GM18520 (cell line): Measurements from ENCODE around the gene DRC3.
"Not testable (repeated sequence)": the region's sequence is repeated elsewhere in the genome, so short reads cannot be mapped to it uniquely, and the experiment has no call there.

Source experiments
- ATAC-seq: cut with Tn5 transposase; IDR thresholded peaks from one replicate; pipeline ENCODE4 v1.9.1; 2021; ENCODE audit not compliant: unreplicated experiment

Gene DRC3

DNA sequence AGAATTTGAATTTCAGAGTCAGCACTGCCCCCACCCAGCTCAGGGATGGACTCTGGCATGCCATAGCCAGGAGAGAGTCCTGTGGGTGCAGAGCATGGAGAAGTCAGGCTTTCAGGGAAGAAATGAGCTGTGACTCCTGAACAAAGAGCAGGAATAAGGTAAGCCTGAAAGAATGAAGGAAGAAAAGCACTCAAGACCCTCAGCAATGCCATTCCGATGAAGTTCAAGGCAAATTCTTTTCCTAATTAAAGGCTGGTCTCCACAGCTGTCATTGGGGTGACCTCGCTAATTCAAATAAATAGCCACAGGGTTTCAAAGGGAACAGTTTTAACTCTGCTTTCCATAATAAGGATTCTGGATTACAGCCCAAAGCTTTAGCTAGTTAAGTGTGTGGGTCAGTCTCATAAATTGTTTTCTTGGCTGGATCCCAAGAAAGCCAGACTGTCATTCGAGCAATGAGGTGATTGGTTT is 32.2 kb upstream of the DRC3 start:
- ATAC-seq = no peak

DNA sequence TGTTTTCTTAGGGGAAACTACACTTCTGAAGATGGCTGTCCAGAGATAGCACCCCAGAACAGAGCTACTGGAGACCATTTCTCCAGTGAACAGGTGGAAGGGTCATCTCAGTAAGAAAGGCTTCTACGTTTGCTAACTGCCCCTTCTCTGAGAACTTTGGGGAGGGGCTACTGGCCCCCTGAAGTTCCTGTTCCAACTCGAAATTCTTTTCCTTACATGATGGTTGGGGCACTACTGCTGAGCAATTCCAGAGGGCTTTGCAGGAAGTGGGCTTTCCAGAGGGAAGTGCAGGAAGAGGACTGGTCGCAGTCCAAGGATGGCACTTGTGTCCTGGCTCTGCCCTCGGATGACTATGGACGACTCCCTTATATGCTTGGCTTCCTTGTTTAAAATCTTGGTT is 31.6 kb upstream of the DRC3 start:
- no peak for ATAC-seq

DNA sequence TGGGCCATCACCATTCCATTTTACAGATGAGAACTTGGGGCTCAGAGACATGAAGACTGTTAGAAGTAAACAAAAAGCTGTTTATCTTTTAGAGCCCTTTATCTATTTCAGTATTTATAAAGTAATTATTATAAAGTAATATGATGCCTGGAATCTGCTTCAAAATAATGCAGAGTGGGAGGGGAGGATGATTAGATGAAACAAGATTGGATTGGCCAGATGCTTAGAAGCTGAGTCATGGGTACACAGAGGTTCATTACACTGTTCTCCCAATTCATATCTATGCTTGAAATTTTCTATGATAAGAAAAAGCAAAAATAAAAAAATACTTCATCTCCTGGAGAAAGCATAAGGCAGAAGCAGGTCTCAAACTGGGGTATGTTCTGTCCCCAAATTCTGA is 29.8 kb upstream of the DRC3 start:
- no peak for ATAC-seq

DNA sequence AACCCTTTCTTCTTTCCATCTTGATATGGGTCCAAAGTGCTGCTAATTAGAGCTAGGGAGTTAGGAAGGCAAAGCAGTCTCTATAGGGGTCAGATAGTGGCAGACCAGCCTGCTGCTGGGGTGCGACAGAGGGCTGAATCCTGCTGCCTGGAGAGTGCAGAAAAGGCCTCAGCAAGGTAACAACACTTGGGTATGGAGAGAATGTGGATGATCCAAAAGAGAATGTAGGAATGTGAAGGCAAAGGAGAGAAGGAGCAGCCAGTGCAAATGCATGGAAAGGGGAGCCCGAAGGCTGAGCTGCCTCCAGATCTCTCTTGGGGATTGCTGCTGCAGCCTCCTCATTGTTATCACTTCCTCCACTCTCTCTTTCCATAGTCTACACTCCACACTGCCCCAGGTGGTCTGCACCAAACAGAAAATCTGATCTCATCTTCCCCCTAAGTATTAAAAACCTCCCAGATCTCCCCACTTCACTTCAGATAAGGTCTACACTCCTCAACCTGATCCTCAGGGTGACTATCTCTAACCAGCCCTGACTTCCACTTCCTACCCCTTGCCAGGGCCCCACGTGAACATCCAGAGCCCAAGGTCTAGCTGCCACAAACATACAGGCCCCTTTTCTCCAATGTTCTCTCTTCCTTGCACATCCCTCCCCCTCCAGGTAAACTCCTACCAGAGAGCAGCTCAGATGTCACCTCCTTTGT is 29.2 kb upstream of the DRC3 start:
- ATAC-seq = no peak

DNA sequence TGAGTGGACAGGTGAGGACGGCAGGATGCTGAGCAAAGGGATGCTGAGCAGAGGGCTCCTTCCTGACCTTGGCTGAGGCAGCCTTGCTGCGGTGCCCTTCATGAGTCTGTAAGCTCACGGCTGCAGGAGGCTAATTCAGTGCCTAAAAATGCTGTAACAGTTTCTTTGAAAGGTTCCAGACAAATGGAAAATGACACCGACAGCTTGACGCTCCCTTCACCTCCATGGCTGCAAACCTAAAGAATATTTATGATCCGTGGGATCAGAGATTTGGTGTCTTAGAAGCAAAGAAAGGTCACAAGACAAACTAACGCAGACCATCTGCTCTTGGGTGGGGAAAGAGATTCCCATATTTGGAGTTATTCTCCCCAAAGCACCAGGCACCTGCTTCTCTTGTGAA is 28.4 kb upstream of the DRC3 start:
- ATAC-seq = no peak

DNA sequence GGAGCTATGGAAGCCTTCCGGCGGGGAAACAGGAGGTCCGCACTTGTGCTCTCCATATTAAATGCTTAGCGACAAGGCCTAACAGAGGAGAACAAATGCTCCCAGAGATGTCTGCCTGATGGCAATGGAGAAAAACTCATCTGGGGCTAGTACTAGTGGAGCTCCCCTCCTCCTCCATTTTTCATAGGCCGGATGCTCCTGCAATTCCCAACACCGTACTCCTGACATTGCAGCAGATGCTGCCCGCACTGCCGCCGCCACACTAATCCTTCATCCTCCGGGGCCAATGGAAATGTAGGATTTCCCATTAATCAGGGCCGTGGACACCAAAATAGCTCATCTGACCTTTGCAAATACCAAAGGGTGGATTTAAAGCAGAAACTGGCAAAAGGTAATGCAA is 27.9 kb upstream of the DRC3 start:
- no peak for ATAC-seq

DNA sequence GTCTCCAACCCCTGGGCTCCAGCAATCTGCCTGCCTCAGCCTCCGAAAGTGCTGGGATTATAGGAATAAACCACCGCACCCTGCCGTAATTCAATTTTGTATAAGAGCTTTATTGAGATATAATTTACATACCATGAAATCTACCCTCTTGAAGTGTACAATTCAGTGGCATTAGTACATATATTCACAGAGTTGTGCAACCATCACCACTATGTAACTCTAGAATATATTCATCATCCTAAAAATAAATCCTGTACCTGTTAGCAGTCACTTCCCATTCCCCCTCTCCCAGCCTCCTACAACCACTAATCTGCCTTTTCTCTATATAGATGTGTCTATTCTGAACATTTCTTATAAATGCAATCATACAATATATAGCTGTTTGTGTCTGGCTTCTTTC is 26.6 kb upstream of the DRC3 start:
- no peak for ATAC-seq

DNA sequence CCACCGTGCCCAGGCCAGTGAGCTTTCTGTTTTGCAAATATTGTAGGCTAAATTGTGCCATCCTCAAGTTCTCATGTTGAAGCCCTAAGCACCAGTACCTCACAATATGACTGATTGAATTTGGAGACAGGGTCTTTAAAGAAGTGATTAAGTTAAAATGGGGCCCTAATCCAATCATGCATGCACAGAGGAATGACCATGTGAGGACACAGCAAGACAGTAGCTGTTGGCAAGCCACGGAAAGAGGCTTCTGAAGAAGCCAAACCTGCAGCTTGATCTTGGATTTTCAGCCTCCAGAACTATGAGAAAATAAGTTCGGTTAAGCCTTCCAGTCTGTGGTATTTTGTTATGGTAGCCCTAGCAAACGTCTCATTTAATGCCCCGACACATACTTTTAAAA is 25.4 kb upstream of the DRC3 start:
- no peak for ATAC-seq

DNA sequence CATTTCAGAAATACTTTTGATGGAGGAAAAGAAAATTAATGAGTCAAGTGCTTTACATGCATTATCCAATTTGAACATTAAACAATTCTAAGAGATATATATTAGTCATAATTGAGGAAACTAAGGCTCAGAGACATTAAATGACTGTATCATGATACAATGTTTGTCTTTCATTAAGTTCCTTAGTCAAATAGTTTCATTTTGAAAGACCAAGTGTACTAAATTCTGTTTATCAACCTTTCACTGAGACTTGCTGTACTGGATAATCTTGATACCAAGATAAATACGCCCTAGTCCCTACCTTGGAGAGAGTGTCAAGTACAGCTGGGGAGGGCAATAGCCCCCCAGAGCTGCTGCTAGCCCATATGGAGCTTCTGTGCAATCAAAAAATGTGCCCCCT is 24.7 kb upstream of the DRC3 start:
- no peak for ATAC-seq

DNA sequence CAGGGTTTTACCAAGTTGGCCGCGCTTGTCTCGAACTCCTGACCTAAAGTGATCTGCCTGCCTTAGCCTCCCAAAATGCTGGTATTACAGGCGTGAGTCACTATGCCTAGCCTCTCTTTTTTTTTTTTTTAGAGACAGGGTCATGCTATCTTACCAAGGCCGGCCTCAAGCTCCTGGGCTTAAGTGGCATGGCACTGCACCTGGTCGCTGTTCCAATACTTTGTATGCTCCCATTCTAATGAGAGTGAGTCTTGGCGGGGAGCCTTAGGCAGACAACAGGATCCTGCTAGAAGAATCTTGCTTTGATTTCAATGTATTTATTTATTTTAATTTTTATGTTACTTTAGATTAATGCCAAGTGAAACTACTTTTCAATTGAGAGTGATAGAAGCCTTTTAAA is 22.3 kb upstream of the DRC3 start:
- ATAC-seq = no peak

DNA sequence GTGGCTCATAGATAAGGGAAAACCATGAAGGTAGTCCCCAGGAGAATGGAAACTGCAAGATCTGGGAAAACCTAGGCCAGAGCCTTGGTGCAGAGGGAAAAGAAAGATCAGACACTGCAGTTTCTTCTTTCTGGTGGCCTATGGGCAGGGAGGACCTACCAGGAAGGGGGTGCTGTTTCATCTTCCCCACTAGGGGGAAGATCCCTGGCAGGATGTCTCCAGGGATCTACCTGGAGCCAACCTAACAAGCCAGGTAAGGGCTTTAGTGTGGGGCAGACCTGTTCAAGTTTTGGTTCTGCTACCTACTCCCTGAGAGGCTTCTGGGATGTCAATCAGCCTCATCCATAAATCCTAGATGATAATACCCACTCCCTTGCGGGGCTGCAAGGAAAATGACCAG is 21.9 kb upstream of the DRC3 start:
- ATAC-seq = no peak

DNA sequence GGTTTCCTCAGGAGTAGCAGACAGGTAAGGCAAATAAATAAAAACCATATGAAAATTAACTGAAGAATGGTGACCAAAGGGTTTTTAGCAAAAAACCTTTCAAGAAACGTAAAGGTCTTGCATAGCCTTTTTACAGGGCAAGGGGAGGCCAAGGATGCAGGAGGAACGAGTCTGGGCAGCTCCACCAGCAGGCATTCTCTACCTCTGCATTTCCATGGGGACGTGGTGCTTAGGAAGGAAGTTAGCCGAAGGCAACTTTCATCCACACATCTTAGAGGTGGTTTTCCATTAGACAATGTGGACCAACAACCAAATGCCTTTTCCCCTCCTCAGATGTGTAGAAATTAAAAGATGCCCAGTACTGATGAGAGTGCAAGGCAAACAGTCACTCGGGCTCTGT is 21.1 kb upstream of the DRC3 start:
- ATAC-seq = no peak

DNA sequence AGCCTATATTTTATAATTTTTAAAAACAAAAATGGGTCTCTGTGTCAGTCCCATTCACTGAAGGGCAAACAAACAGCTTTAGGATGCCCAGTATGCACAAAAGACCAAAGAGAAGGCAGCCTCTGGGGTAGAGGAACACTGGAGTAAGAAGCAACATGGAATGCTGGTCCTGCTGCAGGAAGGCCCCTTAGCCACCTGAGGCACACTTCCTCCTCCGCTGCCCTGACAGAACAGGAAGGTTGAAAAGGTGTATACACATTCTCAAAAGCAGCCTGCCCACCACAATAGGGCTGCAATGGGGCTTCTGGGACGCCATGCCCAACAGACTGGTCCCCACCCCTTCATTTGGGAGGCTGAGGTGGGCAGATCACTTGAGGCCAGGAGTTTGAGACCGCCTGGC is 20.0 kb upstream of the DRC3 start:
- no peak for ATAC-seq

DNA sequence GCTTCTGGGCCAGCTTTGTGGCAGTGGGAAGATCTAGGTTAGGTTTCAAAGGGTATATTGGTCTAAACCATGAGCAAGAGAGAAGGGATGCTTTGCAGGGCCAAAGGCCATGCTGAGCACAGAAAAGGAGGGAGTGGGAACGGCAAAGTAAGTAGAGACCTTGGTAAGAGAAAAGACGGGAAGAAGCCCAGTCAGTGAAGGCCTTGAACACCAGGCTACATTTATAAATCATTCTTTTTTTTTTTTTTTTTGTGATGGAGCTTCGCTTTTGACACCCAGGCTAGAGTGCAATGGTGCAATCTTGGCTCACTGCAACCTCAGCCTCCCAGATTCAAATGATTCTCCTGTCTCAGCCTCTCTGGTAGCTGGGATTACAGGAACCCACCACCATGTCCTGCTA is 18.6 kb upstream of the DRC3 start:
- no peak for ATAC-seq

DNA sequence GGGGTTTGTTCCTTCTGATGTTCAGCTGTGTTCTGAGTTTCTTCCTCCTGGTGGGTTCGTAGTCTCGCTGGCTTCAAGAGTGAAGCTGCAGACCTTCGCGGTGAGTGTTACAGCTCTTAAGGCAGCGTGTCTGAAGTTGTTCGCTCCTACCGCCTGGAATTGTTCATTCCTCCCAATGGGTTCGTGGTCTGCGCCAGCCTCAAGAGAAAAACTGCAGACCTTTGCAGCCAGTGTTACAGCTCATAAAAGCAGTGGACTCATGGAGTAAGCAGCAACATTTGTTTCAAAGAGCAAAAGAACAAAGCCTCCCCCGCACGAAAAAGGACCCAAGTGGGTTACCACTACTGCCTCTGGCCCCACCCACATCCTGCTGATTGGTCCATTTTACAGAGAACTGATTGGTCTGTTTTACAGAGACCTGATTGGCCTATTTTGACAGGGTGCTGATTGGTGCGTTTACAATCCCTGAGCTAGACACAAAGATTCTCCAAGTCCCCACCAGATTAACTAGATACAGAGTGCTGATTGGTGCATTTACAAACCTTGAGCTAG is 16.8 kb upstream of the DRC3 start:
- ATAC-seq = not testable (repeated sequence)

DNA sequence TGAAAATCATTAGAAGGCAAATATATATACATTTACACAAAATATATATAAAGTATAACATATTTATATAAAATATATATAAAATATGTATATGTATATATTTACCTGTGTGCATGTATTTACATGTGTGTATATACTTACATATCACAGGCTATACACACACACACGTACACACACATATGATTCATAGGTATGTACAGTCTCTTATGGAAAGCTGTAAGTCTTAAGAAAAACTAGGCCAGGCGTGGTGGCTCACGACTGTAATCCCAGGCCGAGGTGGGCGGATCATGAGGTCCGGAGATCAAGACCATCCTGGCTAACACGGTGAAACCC is 15.1 kb upstream of the DRC3 start:
- no peak for ATAC-seq

DNA sequence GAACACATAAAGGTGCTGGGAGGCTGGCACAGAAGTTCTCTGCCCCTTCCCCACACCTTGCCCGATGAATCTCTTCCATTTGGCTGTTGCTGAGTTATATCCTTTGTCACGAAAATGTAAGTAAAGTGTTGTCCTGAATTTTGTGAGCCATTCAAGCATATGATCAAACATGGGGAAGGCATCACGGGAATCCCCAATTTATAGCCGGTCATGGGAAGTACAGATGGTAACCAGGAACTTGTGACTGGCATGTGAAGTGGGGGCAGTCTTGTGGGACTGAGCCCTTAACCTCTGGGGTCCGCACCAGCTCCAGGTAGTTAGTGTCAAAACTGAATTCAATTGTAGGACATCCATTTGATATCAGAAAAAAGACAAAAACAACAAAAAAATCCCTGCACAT is 13.7 kb upstream of the DRC3 start:
- no peak for ATAC-seq

DNA sequence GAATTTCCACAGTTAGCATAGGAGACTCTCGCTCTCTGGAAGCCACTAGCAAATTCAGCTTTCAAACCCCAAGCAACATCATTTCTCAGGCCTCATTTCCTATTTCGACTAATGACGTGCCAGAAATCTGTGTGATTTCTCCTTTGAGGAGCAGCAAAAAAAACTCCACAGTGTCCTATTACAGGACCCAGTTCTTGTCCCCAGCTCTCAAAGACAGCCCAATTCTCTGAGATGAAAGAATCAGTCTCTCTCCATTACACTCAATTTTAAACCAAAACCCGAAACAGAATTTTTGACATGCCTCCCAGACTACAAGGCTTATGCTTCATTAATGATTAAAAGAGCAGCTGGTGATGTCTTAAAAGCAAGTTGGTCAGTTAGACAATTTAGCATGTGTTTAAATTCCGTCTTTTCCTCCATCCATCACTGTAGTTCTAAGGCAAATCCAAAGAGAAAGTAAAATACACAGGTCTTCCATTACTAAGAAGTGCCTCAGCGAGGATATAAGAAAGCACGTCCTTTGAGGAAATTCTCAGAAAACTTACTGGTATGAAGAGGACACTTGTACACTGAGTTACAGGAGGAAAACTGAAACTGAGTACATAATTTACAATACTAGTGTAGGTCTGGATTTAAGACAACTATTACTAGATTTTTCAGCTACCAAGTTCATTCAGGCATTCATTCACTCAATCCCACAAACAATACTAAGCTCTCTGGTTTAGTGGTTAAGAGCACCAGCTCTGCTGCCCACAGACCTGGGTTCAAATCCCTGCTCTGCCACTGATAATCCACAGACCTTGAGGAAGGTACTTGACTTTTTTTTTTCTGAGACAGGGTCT is 12.9 kb upstream of the DRC3 start:
- ATAC-seq = no peak

DNA sequence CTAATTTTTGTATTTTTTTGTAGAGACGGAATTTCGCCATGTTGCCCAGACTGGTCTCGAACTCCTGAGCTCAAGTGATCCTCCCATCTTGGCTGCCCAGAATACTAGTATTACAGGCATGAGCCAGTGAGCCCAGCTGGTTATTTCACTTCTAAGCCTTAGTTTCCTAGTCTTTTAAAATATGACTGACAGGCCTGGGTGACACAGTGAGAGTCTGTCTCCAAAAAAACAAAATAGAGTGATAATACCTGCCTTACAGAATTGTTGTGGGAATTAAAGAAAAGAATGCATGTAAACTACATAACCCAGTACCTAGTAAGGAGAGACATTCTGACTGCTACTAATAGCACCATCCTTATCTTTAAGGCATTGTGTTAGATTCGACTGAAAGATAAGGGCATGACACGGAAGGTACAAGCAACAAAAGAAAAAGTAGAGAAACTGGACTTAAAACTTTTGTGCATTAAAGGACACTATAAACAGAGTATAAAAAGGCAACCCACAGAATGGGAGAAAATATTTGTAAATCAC is 12.1 kb upstream of the DRC3 start:
- no peak for ATAC-seq

DNA sequence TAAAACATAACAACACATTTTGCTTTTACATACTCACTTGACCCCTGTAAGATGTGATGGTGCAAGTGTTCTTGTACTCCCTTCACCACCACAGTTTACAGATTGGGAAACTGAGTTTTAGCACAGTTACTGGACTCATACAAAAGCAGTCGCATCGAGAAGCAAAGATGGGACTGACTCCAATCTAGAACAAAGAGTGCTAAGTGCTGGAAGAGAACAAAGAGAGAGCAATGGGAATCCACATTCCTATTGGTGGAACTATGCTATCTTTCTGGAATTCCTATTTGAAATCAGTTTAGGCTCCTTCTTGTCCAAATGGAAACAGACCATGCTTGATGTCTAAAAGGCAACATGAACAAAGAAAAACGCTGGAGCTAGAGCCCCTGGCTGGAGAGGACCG is 9.6 kb upstream of the DRC3 start:
- no peak for ATAC-seq

DNA sequence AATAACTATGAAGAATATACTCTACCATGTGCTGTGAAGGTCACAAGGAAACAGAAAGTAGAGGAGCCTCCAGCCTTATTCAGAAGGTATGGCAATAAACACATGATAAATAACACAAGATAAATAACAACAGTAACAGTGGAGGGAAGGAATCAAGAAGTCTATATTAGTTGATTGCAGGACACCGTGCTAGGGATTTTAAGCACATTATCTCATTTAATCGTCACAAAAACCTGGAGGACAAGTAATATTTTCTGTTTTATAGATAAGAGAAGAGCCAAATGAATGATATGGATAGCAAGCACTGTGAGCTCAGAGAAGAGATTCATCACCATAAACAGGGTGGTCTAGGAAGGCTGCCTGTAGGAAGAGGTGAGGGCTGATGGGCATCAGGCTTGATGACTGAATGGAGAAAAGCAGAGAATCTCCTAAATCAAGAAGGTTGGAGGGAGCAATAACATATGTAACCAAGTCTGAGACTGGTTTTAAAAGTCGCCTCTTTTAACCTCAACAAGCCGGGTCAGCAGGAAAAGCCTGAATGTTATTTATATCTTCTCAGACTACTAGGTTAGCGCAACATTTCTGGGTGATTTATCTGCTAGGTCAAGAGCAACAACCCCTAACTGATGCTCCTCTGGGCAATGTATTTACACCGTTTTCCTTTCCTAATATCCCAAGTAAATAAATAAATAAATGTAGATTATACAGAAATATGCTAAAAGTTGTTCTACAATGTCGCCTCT is 8.8 kb upstream of the DRC3 start:
- ATAC-seq = no peak
